NCI-H1092 (cell line): ENCODE measurements around the gene SORBS1.

Source experiments
- DNase-seq: peaks from one replicate; lab custom pipeline; 2025; lab: John Stamatoyannopoulos, UW

Gene SORBS1

DNA sequence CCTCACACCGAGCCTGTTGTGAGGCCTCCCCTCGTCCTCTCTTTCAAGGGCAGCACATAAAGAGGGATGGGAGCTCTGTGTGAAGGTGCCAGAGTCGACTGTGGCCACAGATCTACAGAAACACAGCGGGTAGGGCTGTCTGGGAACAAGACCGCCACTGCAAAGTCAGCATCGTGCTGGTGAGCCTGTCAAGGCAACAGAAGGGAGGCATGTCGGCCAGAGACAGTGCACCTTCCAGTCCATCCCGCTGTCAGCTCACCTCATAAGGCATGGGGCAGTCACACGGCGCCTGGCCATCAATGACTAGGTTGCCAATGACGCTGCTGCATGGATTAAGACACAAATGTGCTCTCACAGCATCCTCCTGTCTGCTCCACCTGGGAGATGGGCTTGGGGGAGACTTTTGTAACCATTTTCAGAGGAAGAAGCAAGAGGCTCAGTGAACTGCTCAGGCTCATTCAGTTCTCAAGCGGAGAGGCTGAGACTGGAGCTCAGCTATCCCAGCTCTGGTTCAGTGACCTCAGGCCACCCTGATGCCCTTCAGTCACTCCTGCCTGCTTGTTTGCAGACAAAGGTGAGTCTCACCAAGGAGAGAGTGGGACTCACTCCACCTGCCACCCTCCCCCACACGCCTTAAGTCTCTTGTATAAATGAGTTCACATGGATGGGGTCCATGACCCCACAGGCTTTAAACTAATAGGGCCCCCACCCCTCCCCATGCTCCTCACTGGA, 125.5 kb downstream of the SORBS1 start:
- DNase-seq, result no peak

DNA sequence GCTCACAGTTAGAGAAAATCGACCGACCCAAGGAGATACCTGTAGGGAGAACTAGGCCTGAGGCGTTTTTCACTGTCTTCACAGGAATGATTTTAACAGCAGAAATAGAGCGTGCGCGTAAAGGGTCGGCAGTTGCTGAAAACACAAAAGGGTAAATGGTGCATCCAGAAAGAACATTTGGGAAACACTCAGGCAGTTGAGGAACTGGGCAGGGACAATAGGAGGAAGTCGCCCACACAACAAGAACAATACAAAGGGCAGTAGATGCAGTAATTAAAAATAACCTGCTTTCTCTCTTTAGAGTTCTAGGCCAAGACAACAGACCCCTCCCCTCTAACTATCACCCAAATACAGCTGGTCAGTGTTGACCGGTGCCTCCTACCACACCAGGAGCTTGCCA, 126.6 kb downstream of the SORBS1 start:
- DNase-seq, result no peak

DNA sequence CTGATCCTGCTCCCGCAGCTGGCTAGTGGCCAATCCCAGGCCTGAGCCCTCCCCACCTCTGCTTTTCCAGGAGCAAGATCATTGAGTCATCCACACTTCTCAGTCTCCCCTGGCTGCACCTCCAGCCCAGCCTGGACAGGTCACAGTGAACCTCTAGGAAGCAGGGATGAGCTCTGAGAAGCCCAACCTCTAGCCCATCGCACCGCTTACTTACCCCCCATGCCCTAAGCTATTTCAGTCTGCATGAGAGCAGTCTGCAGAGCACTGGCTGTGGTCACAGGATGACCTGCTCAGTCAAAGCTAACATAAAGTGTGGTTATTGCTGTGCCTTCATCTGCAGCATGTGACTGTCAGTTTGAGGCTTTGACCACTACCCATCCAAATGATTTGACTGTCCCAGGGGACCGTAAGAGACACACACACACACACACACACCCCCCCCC, 129.2 kb downstream of the SORBS1 start:
- no peak for DNase-seq

DNA sequence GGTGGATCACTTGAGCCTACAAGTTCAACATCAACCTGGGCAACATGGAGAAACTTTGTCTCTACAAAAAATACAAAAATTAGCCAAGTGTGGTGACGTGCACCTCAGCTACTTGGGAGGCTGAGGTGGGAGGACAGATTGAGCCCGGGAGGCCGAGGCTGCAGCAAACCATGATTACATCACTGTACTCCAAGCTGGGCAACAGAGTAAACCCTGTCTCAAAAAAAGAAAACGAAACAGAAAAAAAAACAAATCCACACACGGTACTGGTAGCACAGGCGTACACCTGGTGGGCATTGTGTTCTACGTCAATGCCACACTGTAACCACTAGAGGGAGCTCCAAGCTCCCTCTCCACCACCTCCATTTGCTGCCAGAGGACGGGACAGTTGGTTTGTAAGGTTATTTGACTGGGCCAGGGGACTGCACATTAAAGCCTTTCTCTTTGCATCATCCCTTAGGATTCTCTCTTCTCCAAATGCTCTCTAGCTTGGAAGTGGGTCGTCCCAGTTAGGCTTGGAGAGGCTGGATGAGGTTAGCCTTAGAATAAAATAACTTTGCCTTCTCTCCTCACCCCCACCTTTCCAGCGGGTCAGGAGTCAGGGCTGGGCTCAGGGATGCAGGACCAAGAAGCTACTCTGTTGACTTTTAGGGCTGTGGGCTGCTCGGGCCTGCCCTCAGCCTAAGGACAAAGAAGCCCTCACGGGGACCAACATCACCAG, 130.8 kb downstream of the SORBS1 start:
- peak; percentile 25 for DNase-seq

DNA sequence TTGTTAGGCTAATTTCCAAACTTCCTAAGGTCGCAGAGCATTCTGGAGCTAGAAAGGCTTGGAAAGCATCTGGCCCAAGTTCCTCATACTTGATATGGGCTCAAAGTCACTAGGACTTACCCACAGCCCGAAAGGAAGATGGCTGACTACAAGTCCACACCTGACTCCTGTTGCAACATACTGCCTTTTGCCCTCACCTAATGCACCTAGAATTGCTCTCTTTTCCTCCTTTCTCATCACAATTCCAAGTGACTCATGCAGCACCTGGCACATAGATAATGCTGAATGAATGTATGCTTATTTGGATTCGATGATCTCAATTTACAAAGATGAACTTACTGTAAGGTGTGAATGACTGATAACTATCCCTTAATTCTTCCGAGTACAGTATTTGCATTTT, 131.5 kb downstream of the SORBS1 start:
- DNase-seq, result no peak

DNA sequence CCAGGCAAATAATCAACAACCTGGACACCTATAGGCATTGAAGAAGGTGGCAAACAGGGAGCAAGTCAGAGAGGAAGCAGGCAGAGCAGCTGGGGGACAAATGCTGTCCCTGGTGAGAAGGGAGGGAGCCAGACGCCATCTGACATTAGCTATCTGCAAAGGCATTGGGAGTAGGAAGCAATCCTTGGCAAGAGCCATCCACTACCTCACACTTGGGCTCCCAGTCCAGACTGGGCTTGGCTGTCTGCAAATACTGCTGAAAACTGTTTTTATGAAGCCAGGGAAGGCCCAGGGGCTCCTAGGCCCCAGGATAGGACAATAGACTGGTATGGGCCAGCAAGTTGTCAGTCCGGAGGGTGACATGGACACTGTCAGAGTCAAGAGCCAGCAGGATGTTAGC, 132.5 kb downstream of the SORBS1 start:
- no peak for DNase-seq

DNA sequence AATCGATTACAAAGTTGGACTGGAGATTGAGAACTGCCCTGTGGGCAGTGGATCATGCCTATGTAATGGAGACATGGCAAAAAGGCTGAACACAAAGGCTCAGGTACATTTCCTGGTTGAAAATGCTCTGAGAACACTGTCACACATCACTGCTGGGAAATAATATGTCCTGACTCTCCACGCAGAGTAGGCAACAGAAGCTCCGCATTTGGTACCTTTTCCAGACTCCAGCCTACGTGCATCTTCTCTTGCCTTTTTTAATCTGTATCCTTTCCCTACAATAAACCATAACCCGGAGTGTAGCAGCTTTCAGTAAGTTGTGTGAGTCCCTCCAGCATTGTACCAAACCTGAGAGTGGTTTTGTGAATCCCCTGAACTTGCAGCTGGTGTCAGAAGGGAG, 134.7 kb downstream of the SORBS1 start:
- DNase-seq, result no peak

DNA sequence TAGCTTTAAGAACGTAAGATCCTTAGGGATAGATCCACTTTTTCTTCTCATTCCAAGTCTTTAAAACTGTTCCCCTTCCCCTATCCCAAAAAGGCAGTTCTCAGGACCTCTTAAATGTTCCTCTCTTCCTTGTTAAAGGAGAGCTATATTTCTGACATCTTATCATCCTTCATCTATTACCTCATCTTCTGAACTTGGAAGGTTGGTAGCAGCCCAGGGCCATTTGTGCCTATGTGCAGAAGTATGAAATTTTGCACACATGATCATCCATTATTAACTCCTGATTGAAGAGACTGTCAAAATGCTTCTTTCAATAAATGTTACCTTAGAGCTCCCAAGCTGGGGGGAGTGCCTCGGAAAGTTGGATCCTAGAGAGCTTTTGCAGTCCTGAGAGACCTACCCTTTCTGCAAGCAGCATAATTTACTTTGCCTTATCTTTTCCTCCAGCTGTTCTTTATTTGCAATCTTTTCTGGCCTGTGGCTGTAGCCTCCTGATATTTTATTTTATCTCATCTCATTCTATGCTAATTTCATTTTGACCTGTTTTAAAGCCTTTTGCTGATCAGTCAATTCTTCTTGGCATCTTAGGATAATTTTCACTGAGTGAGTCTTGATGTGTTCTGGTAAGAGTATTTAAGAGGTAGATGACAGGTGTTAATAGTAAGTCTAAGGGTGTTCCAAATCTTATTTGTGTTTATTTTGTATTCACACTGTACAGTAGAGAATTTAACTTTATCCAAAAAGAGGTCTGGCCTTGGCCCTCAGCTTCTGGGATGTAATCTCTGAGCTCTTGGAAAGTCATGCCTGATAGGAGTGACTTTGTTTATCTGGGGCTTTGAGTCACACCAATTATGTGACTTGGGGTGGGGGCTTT, 135.3 kb downstream of the SORBS1 start:
- no peak for DNase-seq

DNA sequence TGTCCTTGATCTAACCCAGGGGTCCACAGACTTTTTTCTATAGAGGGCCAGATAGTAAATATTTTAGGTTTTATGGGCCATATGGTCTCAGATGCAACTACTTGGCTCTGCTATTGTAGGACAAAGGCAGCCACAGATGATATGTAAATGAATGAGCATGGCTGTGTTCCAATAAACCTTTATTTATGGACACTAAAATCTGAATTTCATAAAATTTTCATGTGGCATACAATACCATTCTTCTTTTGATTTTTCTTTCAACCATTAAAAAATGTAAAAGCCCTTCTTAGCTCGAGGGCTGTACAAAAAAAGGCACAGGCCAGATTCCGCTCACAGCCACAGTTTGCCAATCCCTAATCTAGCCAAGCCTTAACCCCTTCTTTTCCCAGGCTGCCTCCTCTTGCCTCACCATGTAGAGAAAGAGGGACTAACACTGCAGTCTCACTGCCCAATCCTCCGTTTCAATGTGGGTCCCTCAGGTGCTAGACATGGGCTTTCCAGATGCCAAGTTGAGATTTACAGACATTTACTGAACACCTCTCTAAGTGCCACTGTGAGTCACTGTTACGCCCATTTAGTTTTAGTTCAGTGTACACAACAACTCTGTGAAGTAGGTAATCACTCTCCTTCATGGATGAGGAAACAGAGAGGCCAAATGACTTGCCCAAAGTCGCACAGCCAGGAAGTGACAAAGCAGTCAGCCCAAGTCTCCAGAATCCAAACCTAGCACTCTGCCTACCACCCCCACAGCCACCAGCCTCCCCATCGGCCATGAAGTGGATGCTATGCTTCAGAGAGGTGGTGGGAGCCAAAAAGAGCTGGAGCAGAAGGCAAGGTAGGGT, 137.8 kb downstream of the SORBS1 start:
- DNase-seq, result no peak

DNA sequence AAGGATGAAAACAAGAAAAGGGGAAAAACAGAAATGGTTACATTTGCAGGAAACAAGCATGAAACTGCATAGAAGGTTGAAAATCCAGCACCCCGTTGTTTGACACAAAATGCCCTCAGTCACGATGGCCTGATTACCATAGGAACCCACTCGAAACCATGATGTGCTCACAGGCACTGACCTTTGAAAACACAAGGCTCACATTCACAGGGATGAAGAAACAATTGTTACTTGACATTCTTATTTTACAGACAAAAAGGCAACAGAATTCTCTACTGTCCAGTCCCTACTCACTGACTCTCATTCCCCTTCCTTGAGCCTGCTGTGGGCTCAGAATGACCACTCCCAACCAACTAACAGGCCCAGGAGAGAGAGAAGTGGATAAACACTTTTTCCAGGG, 138.9 kb downstream of the SORBS1 start:
- DNase-seq, result no peak

DNA sequence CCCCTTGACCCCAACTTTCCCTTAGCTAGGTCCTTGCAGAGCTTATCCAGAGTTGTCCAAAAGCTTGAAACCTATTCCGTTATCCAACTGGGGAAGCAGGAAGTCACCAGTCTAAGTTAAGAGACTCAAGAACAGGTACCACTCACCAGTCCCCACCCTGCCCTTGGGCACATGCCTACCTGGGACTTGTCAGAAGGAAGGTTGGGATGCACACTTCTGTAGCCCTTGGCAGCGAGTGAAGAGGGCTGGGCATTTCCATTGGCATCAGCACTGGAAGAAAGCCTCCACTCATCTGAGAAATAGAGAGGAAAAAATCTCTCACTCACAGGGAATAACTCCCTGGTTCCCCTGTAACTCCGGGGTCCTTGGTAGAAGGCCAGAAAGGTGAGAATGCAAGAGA, 139.4 kb downstream of the SORBS1 start:
- no peak for DNase-seq

DNA sequence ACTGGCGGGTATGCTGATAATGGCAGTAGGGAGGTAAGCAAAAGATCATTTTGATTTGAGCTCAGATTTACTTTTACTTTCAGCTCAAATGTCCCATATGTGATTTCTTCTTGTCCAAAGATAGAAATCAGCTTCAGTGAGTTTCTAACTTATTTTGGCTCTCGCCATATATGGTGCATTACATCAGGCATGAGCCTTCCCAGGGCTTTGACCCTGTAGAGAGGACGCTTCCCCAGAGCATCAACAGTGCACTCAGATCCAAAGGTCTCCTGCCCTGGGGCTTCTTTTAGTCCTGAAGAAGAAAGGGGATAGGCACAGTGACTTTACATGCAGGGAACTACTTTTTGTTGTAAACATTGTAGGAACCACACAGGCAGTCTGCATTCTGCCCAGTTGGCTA, 141.8 kb downstream of the SORBS1 start:
- no peak for DNase-seq

DNA sequence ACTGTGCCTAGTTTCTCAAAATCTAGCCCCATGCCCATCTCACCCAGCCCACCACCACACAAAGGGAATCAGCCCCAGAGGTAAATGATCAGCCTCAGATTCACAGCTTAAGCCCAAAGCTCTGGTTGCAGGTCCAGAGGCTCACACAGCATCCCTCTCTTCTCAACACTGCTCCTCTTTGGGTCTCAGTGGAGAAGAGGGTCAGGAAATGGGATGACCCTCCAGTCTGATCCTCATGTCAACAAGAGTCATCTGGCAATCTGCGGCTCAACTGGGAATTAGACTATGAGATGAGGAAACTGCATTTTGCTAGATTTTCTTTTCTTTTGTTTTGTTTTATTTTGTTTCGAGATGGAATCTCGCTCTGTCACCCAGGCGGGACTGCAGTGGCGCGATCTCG, 144.2 kb downstream of the SORBS1 start:
- DNase-seq, result no peak

DNA sequence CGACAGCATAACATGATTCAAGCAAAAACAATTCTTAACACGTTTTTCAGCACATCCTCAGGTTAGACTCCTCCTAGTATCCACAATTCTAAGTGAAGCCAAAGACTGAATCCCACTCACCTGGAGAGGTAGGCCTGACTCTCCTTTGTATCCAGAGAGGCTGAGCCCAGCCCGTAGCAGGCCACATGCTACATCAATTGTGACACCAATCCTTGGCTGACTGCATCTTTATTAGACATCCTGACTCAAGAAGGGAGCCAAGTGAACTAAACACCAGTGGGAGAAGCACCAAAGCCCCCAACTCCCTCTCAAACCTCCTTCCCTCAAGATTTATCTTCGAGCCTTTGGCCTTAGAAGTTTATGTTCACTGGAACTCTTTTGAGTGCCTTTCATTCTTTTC, 144.9 kb downstream of the SORBS1 start:
- DNase-seq, result no peak

DNA sequence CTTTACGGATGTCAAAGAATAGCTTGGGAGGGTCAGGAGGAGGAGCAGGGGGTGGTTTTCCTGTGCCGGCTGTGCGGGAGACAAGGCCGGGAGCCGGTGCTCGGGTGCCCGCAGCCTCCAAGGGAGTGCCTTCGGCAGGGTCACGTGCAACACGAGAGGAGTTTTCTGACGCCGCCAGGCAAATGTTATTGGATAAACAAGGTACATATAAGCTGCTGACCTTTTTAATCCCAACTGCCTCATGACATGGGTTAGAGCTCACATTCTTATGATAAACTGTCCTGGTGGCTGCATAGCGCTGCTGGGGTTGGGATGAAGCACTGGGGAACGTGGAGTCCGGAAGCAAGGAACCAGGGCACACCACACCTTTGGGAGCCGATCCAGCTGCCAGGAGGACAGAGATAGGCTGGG, 145.5 kb downstream of the SORBS1 start:
- no peak for DNase-seq

DNA sequence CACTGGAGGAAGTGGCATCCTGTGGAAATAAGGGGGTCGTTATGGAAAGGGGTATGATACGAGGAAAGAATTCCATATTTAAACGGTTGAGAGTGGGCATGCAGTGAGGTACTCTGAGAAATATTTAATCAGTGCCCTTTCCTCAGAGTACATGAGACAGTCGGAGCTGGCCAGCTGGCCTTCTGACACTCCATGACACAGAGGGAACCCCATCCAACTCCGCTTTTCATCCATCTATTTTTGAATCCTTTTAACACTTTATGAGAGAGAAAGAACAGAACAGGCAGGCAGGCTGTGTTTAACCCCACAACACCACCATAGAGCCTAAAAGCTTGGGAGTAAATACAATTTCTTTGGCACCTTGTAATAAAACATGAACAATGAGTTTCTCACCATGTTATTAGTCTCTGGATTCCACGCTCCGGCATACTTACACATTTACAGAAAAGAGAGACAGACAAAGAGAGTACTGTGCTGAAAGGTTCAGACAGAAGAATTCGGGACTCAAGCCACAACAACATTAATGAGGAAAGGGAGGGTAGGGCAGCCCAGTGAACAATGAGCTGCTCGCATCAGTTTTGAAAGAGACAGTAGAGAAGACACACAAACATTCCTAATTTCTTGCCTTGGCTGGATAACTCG, 146.2 kb downstream of the SORBS1 start:
- DNase-seq, result no peak

DNA sequence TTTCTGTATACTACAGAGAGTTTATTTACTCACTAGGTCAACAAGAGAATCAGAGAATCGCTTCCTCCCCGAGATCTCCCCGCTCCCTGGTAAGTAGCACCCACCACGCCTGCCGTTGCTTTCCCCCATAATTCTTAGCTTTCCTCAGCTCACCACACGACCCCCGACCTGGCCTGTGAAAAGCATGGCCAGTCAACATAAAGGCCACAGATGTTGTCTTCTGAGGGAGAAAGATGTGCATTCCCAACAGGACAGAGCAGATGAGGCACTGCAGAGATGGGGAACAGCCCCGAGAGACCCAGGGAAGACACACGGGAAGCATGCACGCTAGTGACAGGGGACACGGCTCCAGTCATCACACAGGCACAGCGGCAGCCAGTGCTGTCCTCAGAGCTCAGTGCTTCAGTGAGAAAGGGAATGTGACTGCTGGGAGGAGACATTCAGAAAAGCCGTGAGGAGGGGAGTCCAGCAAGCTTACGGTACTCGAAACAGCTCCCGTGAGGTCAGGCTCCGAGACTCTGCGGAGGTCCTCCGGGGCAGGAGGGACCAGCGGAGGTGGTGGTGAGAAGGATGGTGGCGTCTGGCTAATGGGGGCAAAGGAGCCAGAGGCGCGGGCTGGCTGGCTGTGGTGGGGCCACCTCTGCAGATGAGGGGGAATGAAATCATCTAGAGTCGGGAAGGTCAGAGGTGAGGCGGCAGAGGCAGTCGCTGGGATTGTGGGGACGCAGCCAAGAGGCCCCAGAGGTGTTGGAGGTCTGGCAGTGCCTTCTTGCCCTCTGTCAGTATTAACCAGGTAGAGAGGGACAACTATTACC, 146.9 kb downstream of the SORBS1 start:
- no peak for DNase-seq

DNA sequence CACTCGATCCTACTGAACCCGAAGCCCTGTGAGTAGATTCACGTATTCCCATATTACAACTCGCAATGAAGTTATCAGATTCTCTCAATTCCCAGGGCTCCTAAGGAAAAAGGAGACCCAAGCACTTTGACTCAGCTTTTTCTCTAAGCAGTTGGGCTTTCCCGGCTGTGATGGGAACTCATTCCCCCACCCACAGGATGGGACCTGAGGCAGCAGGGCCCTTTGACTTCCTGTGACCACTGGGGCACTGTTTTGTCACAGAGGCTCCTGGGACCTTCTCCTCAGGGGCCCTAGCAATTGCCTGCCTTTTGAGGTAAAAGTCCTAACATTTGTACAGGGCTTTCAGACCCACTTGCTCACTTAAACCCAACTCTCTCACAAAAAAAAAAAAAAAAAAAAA, 147.6 kb downstream of the SORBS1 start:
- no peak for DNase-seq

DNA sequence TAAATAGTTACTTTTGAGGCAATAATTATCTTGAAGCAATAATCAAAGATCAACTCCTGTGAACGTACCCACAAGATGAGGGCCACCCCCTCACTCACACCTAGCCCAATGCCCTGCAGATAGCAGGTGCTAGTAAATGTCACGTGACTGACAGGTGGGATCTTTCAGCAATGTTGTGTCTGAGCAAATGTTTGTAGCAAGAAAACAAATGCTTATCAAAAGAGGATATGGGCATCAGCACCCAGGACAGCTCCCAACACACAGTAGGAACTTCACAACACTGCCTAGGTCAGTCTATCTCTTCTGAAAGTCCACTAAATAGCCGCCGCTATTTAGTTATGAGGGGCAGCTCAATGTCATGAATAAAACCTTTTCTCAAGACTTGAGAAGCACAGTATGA, 149.5 kb downstream of the SORBS1 start:
- DNase-seq, result no peak
